ENCODE data around the gene GRIN3B.

DNA sequence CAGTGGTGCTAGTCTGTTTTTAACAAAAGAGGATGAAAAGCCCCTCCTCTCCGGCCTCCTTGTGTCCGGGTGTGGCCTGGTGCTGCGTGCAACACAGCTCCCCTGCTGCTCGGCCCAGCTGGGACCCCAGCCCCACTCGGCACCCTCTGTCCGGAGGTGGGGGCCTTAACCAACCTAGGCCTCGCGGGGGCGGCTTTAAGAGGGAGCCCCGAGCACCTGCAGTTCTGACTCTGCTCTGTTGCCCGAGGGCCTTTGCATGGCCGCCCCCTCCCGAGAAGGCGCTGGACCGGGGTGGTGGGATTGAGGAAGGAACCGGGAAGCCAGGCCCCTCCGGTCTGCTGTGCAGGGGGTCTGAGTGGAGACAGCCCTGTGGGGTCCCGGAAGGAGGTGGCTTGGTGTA lies 5.7 kb upstream of the GRIN3B start:
- no peak for TF ChIP-seq RCOR1 (IDR thresholded peaks at IDR 0.05; ENCODE audit: low read depth, low read length)
- TF ChIP-seq RAD21 (conservative IDR thresholded peaks at IDR 0.05 in 1 of 2, IDR thresholded peaks at IDR 0.05 in 1 of 2), result no peak
- TF ChIP-seq CTCF (IDR thresholded peaks at IDR 0.05), result no peak
- no peak for TF ChIP-seq NR3C1 (IDR thresholded peaks at IDR 0.05)
- TF ChIP-seq GATA3 (IDR thresholded peaks at IDR 0.05; ENCODE audit: borderline replicate concordance), result no peak
- TF ChIP-seq KDM5A (IDR thresholded peaks at IDR 0.05), result no peak
- TF ChIP-seq USF2 (IDR thresholded peaks at IDR 0.05), result no peak
- TF ChIP-seq TFCP2L1 (CRISPR knock-in tag; IDR thresholded peaks at IDR 0.05), result no peak
- no peak for TF ChIP-seq BHLHE40 (IDR thresholded peaks at IDR 0.05; ENCODE audit: low read depth, low read length)
- TF ChIP-seq JUN (IDR thresholded peaks at IDR 0.05), result no peak
- TF ChIP-seq ZFP36 (IDR thresholded peaks at IDR 0.05; ENCODE audit: borderline replicate concordance, partially characterized antibody), result no peak
- no peak for TF ChIP-seq MAFK (IDR thresholded peaks at IDR 0.05; ENCODE audit: partially characterized antibody)
- no peak for TF ChIP-seq MAZ (IDR thresholded peaks at IDR 0.05; ENCODE audit: borderline replicate concordance, low read depth, low read length)

Measured in A549 (cell line).